Measurements from ENCODE around the gene SUB1.

Gene SUB1

GRCh38 chr5:32601623-32602295 lies 16.4 kb downstream of the SUB1 start:
- WGBS, 2 experiments (ENCODE audit: insufficient coverage in 2 of 2): no CpG with 5 or more reads among the region's 1 CpG
- H3K9me3 ChIP-seq (ENCODE audit: control insufficient read depth, low read length): no peaks in the 10 kb centered on the region
- H3K27ac ChIP-seq (ENCODE audit: low read depth, low read length, severe bottlenecking): no peak overlapping the region
- H3K4me3 ChIP-seq (ENCODE audit: extremely low read depth, insufficient read depth, low read length, poor library complexity, severe bottlenecking): no peak overlapping the region
- no peaks in the 10 kb centered on the region for H3K4me1 ChIP-seq (ENCODE audit: control insufficient read depth, insufficient read depth, low read length, poor library complexity, severe bottlenecking)
- H3K36me3 ChIP-seq (ENCODE audit: control insufficient read depth, insufficient read depth, low read length): peaks cover 59% of the 10 kb centered on the region

GRCh38 chr5:32602906-32603305 lies 17.5 kb downstream of the SUB1 start:
- H3K4me1 ChIP-seq (ENCODE audit: control insufficient read depth, insufficient read depth, low read length, poor library complexity, severe bottlenecking): no peaks in the 10 kb centered on the region
- H3K36me3 ChIP-seq (ENCODE audit: control insufficient read depth, insufficient read depth, low read length): peaks cover 58% of the 10 kb centered on the region
- WGBS, 2 experiments (ENCODE audit: insufficient coverage in 2 of 2): no CpG with 5 or more reads among the region's 2 CpGs
- no peaks in the 10 kb centered on the region for H3K9me3 ChIP-seq (ENCODE audit: control insufficient read depth, low read length)
- H3K27ac ChIP-seq (ENCODE audit: low read depth, low read length, severe bottlenecking): no peak overlapping the region
- H3K4me3 ChIP-seq (ENCODE audit: extremely low read depth, insufficient read depth, low read length, poor library complexity, severe bottlenecking): no peak overlapping the region

- WGBS, 2 experiments (ENCODE audit: insufficient coverage in 2 of 2): 90 to 100% methylated on average over 3 of the region's 4 CpGs
- Histone ChIP-seq H3K9me3 (ENCODE audit: control insufficient read depth, low read length) (no peaks in the 10 kb centered on the region), H3K36me3 (ENCODE audit: control insufficient read depth, insufficient read depth, low read length) (peaks cover 48% of the 10 kb centered on the region)
Observed at GRCh38 chr5:32604800-32605765, 19.7 kb downstream of the SUB1 start.

GRCh38 chr5:32605766-32606152 lies 20.4 kb downstream of the SUB1 start:
- whole genome bisulfite sequencing, 2 experiments (ENCODE audit: insufficient coverage in 2 of 2): 80 to 93% methylated on average over 1 to 2 of the region's 2 CpGs
- no peaks in the 10 kb centered on the region for H3K4me1 ChIP-seq (ENCODE audit: control insufficient read depth, insufficient read depth, low read length, poor library complexity, severe bottlenecking)

More at GRCh38 chr5:32604800-32605765, 19.7 kb downstream of the SUB1 start:
- no peaks in the 10 kb centered on the region for H3K4me1 ChIP-seq (ENCODE audit: control insufficient read depth, insufficient read depth, low read length, poor library complexity, severe bottlenecking)
- no peak overlapping the region for H3K27ac ChIP-seq (ENCODE audit: low read depth, low read length, severe bottlenecking)
- H3K4me3 ChIP-seq (ENCODE audit: extremely low read depth, insufficient read depth, low read length, poor library complexity, severe bottlenecking): no peak overlapping the region

GRCh38 chr5:32612134-32612888 lies 27.0 kb downstream of the SUB1 start:
- no peaks in the 10 kb centered on the region for H3K9me3 ChIP-seq (ENCODE audit: control insufficient read depth, low read length)
- H3K27ac ChIP-seq (ENCODE audit: low read depth, low read length, severe bottlenecking): no peak overlapping the region
- H3K4me1 ChIP-seq (ENCODE audit: control insufficient read depth, insufficient read depth, low read length, poor library complexity, severe bottlenecking): no peaks in the 10 kb centered on the region
- no peak overlapping the region for H3K4me3 ChIP-seq (ENCODE audit: extremely low read depth, insufficient read depth, low read length, poor library complexity, severe bottlenecking)
- H3K36me3 ChIP-seq (ENCODE audit: control insufficient read depth, insufficient read depth, low read length): peaks cover 15% of the 10 kb centered on the region
- WGBS, 2 experiments (ENCODE audit: insufficient coverage in 2 of 2): 86 to 88% methylated on average over 8 to 9 of the region's 10 CpGs

More at GRCh38 chr5:32605766-32606152, 20.4 kb downstream of the SUB1 start:
- H3K36me3 ChIP-seq (ENCODE audit: control insufficient read depth, insufficient read depth, low read length): peaks cover 45% of the 10 kb centered on the region
- no peak overlapping the region for H3K27ac ChIP-seq (ENCODE audit: low read depth, low read length, severe bottlenecking)
- no peaks in the 10 kb centered on the region for H3K9me3 ChIP-seq (ENCODE audit: control insufficient read depth, low read length)
- no peak overlapping the region for H3K4me3 ChIP-seq (ENCODE audit: extremely low read depth, insufficient read depth, low read length, poor library complexity, severe bottlenecking)

GRCh38 chr5:32613050-32613672 lies 27.8 kb downstream of the SUB1 start:
- H3K27ac ChIP-seq (ENCODE audit: low read depth, low read length, severe bottlenecking): no peak overlapping the region
- H3K36me3 ChIP-seq (ENCODE audit: control insufficient read depth, insufficient read depth, low read length): peaks cover 8% of the 10 kb centered on the region
- H3K4me3 ChIP-seq (ENCODE audit: extremely low read depth, insufficient read depth, low read length, poor library complexity, severe bottlenecking): no peak overlapping the region
- no peaks in the 10 kb centered on the region for H3K9me3 ChIP-seq (ENCODE audit: control insufficient read depth, low read length)
- 17% methylated on average over 5 of the region's 10 CpGs; no CpG with 5 or more reads in 1 of the 2 experiments for WGBS, 2 experiments (ENCODE audit: insufficient coverage in 2 of 2)
- H3K4me1 ChIP-seq (ENCODE audit: control insufficient read depth, insufficient read depth, low read length, poor library complexity, severe bottlenecking): no peaks in the 10 kb centered on the region

- WGBS, 2 experiments (ENCODE audit: insufficient coverage in 2 of 2): 90 to 100% methylated on average over 2 of the region's 3 CpGs
- Histone ChIP-seq H3K36me3 (ENCODE audit: control insufficient read depth, insufficient read depth, low read length) (no peaks in the 10 kb centered on the region), H3K4me1 (ENCODE audit: control insufficient read depth, insufficient read depth, low read length, poor library complexity, severe bottlenecking) (no peaks in the 10 kb centered on the region), H3K27ac (ENCODE audit: low read depth, low read length, severe bottlenecking) (no peak overlapping the region), H3K4me3 (ENCODE audit: extremely low read depth, insufficient read depth, low read length, poor library complexity, severe bottlenecking) (no peak overlapping the region), H3K9me3 (ENCODE audit: control insufficient read depth, low read length) (no peaks in the 10 kb centered on the region)
Observed at GRCh38 chr5:32615236-32615635, 29.9 kb downstream of the SUB1 start.

- Histone ChIP-seq H3K4me3 (ENCODE audit: extremely low read depth, insufficient read depth, low read length, poor library complexity, severe bottlenecking) (no peak overlapping the region), H3K4me1 (ENCODE audit: control insufficient read depth, insufficient read depth, low read length, poor library complexity, severe bottlenecking) (no peaks in the 10 kb centered on the region)
- WGBS, 2 experiments (ENCODE audit: insufficient coverage in 2 of 2): 78 to 92% methylated on average over 2 of the region's 2 CpGs
Observed at GRCh38 chr5:32618962-32619361, 33.6 kb downstream of the SUB1 start.

GRCh38 chr5:32621256-32621655 lies 35.9 kb downstream of the SUB1 start:
- no peaks in the 10 kb centered on the region for H3K36me3 ChIP-seq (ENCODE audit: control insufficient read depth, insufficient read depth, low read length)
- 69 to 90% methylated on average over 3 to 7 of the region's 8 CpGs for WGBS, 2 experiments (ENCODE audit: insufficient coverage in 2 of 2)
- no peak overlapping the region for H3K27ac ChIP-seq (ENCODE audit: low read depth, low read length, severe bottlenecking)
- no peak overlapping the region for H3K4me3 ChIP-seq (ENCODE audit: extremely low read depth, insufficient read depth, low read length, poor library complexity, severe bottlenecking)
- H3K4me1 ChIP-seq (ENCODE audit: control insufficient read depth, insufficient read depth, low read length, poor library complexity, severe bottlenecking): no peaks in the 10 kb centered on the region
- H3K9me3 ChIP-seq (ENCODE audit: control insufficient read depth, low read length): no peaks in the 10 kb centered on the region

More at GRCh38 chr5:32618962-32619361, 33.6 kb downstream of the SUB1 start:
- Histone ChIP-seq H3K9me3 (ENCODE audit: control insufficient read depth, low read length) (no peaks in the 10 kb centered on the region), H3K27ac (ENCODE audit: low read depth, low read length, severe bottlenecking) (no peak overlapping the region), H3K36me3 (ENCODE audit: control insufficient read depth, insufficient read depth, low read length) (no peaks in the 10 kb centered on the region)

GRCh38 chr5:32625106-32625505 lies 39.7 kb downstream of the SUB1 start:
- Histone ChIP-seq H3K27ac (ENCODE audit: low read depth, low read length, severe bottlenecking) (no peak overlapping the region), H3K4me3 (ENCODE audit: extremely low read depth, insufficient read depth, low read length, poor library complexity, severe bottlenecking) (no peak overlapping the region), H3K36me3 (ENCODE audit: control insufficient read depth, insufficient read depth, low read length) (no peaks in the 10 kb centered on the region), H3K4me1 (ENCODE audit: control insufficient read depth, insufficient read depth, low read length, poor library complexity, severe bottlenecking) (no peaks in the 10 kb centered on the region), H3K9me3 (ENCODE audit: control insufficient read depth, low read length) (no peaks in the 10 kb centered on the region)
- 90% methylated on average over 1 of the region's 3 CpGs; no CpG with 5 or more reads in 1 of the 2 experiments for WGBS, 2 experiments (ENCODE audit: insufficient coverage in 2 of 2)
